ENCODE measurements around the gene ITGA5. TPM values are rescaled to one million over a fixed set of nuclear protein-coding genes. Genes with fewer than 3 reads are reported as not detected.

ITGA5 gene
- total RNA-seq, 1 donor from 2014 or later, result 1.8 TPM

- Mint-ChIP-seq H3K27me3 (ENCODE audit: unreplicated experiment) (peaks cover 6% of the 10 kb centered on the region), H3K4me1 (ENCODE audit: low read depth, unreplicated experiment) (no peaks in the 10 kb centered on the region), H3K36me3 (ENCODE audit: unreplicated experiment) (peaks cover 2% of the 10 kb centered on the region), H3K27ac (ENCODE audit: unreplicated experiment) (no peak overlapping the region), H3K9me3 (ENCODE audit: unreplicated experiment) (peaks cover 3% of the 10 kb centered on the region), H3K4me3 (ENCODE audit: unreplicated experiment) (peak overlapping the region; percentile 82)
- DNase-seq, result no peak
- TF ChIP-seq CTCF (IDR thresholded peaks at IDR 0.05; ENCODE audit: partially characterized antibody, unreplicated experiment), result no peak
Observed at GRCh38 chr12:54417712-54418440, 1.2 kb downstream of the ITGA5 start.

- DNase-seq, result no peak
- Mint-ChIP-seq H3K9me3 (ENCODE audit: unreplicated experiment) (peaks cover 4% of the 10 kb centered on the region), H3K27me3 (ENCODE audit: unreplicated experiment) (peaks cover 4% of the 10 kb centered on the region), H3K36me3 (ENCODE audit: unreplicated experiment) (peaks cover 5% of the 10 kb centered on the region), H3K4me1 (ENCODE audit: low read depth, unreplicated experiment) (no peaks in the 10 kb centered on the region), H3K27ac (ENCODE audit: unreplicated experiment) (no peak overlapping the region), H3K4me3 (ENCODE audit: unreplicated experiment) (no peak overlapping the region)
- TF ChIP-seq CTCF (IDR thresholded peaks at IDR 0.05; ENCODE audit: partially characterized antibody, unreplicated experiment), result no peak
Observed at GRCh38 chr12:54416687-54417603, 2.1 kb downstream of the ITGA5 start.

DNA sequence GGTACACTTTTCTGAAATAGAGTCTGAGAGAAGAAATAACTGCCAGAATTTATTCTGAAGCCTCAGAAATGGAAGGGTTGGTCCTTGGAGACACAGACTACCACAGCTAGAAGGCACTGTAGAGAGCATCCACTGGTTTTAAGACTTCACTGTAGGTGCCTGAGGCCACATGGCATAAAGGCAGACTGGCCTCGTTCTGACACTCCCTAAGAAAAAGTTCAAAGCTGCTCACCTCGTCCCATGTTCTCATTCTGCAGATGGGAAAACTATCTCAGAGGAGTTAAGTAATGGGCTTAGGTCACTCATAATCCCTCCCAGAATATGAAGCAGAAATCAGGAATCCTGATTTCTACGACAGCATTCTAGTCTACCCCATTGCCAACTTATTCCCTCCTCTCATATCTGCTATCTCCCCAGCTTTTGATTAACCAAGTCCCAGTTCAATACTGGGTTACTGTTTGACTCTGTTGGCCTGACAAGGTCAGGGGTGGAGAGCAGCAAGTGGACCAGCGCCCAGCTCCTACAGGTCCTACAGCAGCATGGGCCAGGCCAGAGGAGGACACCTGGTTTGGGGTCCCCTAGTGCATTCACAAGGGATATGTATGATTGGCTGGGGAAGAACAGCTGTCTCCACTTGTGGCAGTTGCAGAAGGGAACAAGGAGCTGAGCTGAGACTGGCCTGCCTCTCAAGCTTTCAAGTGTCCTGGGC is 3.7 kb downstream of the ITGA5 start:
- Mint-ChIP-seq H3K4me3 (ENCODE audit: unreplicated experiment) (no peak overlapping the region), H3K36me3 (ENCODE audit: unreplicated experiment) (peaks cover 5% of the 10 kb centered on the region), H3K27me3 (ENCODE audit: unreplicated experiment) (peaks cover 4% of the 10 kb centered on the region), H3K9me3 (ENCODE audit: unreplicated experiment) (peaks cover 4% of the 10 kb centered on the region), H3K27ac (ENCODE audit: unreplicated experiment) (no peak overlapping the region), H3K4me1 (ENCODE audit: low read depth, unreplicated experiment) (no peaks in the 10 kb centered on the region)
- DNase-seq, result no peak
- no peak for TF ChIP-seq CTCF (IDR thresholded peaks at IDR 0.05; ENCODE audit: partially characterized antibody, unreplicated experiment)

- Mint-ChIP-seq H3K36me3 (ENCODE audit: unreplicated experiment) (peaks cover 5% of the 10 kb centered on the region), H3K4me1 (ENCODE audit: low read depth, unreplicated experiment) (no peaks in the 10 kb centered on the region), H3K4me3 (ENCODE audit: unreplicated experiment) (no peak overlapping the region), H3K27ac (ENCODE audit: unreplicated experiment) (no peak overlapping the region), H3K27me3 (ENCODE audit: unreplicated experiment) (peaks cover 4% of the 10 kb centered on the region), H3K9me3 (ENCODE audit: unreplicated experiment) (peaks cover 2% of the 10 kb centered on the region)
- no peak for DNase-seq
- no peak for TF ChIP-seq CTCF (IDR thresholded peaks at IDR 0.05; ENCODE audit: partially characterized antibody, unreplicated experiment)
Observed at GRCh38 chr12:54413284-54414190, 5.5 kb downstream of the ITGA5 start.

Data from glutamatergic neuron (in vitro differentiated cells).